ENCODE measurements around the gene TMEM270.
"Not testable (repeated sequence)": the region's sequence is repeated elsewhere in the genome, so short reads cannot be mapped to it uniquely, and the experiment has no call there.

TMEM270 gene

GRCh38 chr7:73881352-73882046 lies 20.5 kb downstream of the TMEM270 start:
- Histone ChIP-seq H3K36me3 (ENCODE audit: insufficient read depth, low read length) (no peaks in the 10 kb centered on the region), H3K9me2 (ENCODE audit: low read depth, low read length) (no peaks in the 10 kb centered on the region), H3K4me2 (ENCODE audit: low read length) (no peak overlapping the region), H3K27me3 (ENCODE audit: insufficient read depth, low read length) (peaks cover 16% of the 10 kb centered on the region; the same call in 1 of the 2 replicates), H3K4me3 (ENCODE audit: low read depth, low read length, poor library complexity, severe bottlenecking) (no peak overlapping the region), H3K9me3 (ENCODE audit: low read length) (no peaks in the 10 kb centered on the region), H2AFZ (ENCODE audit: low read length) (no peak overlapping the region), H3K79me2 (ENCODE audit: insufficient read depth, low read length) (no peaks in the 10 kb centered on the region), H3K4me1 (ENCODE audit: insufficient read depth, low read length, severe bottlenecking) (no peaks in the 10 kb centered on the region), H3K9ac (ENCODE audit: low read length) (no peak overlapping the region), H3K27ac (ENCODE audit: low read depth, low read length, poor library complexity, severe bottlenecking) (no peak overlapping the region), H4K20me1 (ENCODE audit: insufficient read depth, low read length) (no peaks in the 10 kb centered on the region), H3F3A (ENCODE audit: insufficient read depth, low read length) (no peaks in the 10 kb centered on the region)
- TF ChIP-seq EZH2 (IDR thresholded peaks at IDR 0.05; ENCODE audit: borderline replicate concordance, low read length) (no peak), CTCF (IDR thresholded peaks at IDR 0.05; ENCODE audit: low read length) (no peak)

- Histone ChIP-seq H3K27me3 (ENCODE audit: insufficient read depth, low read length) (peaks cover 16% of the 10 kb centered on the region; the same call in 1 of the 2 replicates), H2AFZ (ENCODE audit: low read length) (no peak overlapping the region), H3K9ac (ENCODE audit: low read length) (no peak overlapping the region)
Observed at GRCh38 chr7:73882047-73882402, 21.1 kb downstream of the TMEM270 start.

GRCh38 chr7:73884867-73885422 lies 24.0 kb downstream of the TMEM270 start:
- not testable (repeated sequence) for H3K4me3 ChIP-seq (ENCODE audit: low read depth, low read length, poor library complexity, severe bottlenecking); H3K27ac ChIP-seq (ENCODE audit: low read depth, low read length, poor library complexity, severe bottlenecking); H3K36me3 ChIP-seq (ENCODE audit: insufficient read depth, low read length); H3K4me1 ChIP-seq (ENCODE audit: insufficient read depth, low read length, severe bottlenecking); H3K9me2 ChIP-seq (ENCODE audit: low read depth, low read length); H4K20me1 ChIP-seq (ENCODE audit: insufficient read depth, low read length); H3K79me2 ChIP-seq (ENCODE audit: insufficient read depth, low read length); H3K9ac ChIP-seq (ENCODE audit: low read length); H3F3A ChIP-seq (ENCODE audit: insufficient read depth, low read length); H3K9me3 ChIP-seq (ENCODE audit: low read length); H3K4me2 ChIP-seq (ENCODE audit: low read length); H2AFZ ChIP-seq (ENCODE audit: low read length)
- peaks cover 12% of the 10 kb centered on the region; the same call in 1 of the 2 replicates for H3K27me3 ChIP-seq (ENCODE audit: insufficient read depth, low read length)

More at GRCh38 chr7:73882047-73882402, 21.1 kb downstream of the TMEM270 start:
- no peaks in the 10 kb centered on the region for H3K9me2 ChIP-seq (ENCODE audit: low read depth, low read length)
- H3K4me2 ChIP-seq (ENCODE audit: low read length): no peak overlapping the region
- H3K4me3 ChIP-seq (ENCODE audit: low read depth, low read length, poor library complexity, severe bottlenecking): no peak overlapping the region
- no peaks in the 10 kb centered on the region for H4K20me1 ChIP-seq (ENCODE audit: insufficient read depth, low read length)
- no peaks in the 10 kb centered on the region for H3F3A ChIP-seq (ENCODE audit: insufficient read depth, low read length)
- no peaks in the 10 kb centered on the region for H3K36me3 ChIP-seq (ENCODE audit: insufficient read depth, low read length)
- no peak for TF ChIP-seq CTCF (IDR thresholded peaks at IDR 0.05; ENCODE audit: low read length)
- no peak for TF ChIP-seq EZH2 (IDR thresholded peaks at IDR 0.05; ENCODE audit: borderline replicate concordance, low read length)
- H3K9me3 ChIP-seq (ENCODE audit: low read length): no peaks in the 10 kb centered on the region
- no peaks in the 10 kb centered on the region for H3K4me1 ChIP-seq (ENCODE audit: insufficient read depth, low read length, severe bottlenecking)
- no peak overlapping the region for H3K27ac ChIP-seq (ENCODE audit: low read depth, low read length, poor library complexity, severe bottlenecking)
- H3K79me2 ChIP-seq (ENCODE audit: insufficient read depth, low read length): no peaks in the 10 kb centered on the region
